ENCODE results near the gene MPHOSPH9.

Gene MPHOSPH9

DNA sequence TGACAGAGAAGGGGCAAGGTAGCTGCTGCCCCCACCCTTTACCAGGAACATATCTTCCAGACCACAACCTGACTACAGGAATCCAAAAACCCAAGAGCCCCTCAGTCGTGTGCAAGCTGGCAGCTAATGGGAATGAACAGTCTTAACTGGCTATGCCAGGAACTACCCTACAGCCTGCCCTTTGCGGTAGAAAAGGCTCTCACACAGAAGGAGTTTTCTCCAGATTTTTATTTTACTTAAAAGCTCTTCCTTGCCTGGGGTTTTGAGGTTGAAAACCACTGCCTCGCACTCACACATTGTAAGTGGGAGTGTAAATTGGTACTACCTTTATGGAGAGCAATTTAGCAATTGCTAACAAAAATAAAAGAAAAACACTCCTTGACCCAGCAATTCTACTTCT lies 110.3 kb downstream of the MPHOSPH9 start:
- no peak overlapping the region for H3K4me3 ChIP-seq (ENCODE audit: low read depth, low read length)
- TF ChIP-seq, protein P1, sequence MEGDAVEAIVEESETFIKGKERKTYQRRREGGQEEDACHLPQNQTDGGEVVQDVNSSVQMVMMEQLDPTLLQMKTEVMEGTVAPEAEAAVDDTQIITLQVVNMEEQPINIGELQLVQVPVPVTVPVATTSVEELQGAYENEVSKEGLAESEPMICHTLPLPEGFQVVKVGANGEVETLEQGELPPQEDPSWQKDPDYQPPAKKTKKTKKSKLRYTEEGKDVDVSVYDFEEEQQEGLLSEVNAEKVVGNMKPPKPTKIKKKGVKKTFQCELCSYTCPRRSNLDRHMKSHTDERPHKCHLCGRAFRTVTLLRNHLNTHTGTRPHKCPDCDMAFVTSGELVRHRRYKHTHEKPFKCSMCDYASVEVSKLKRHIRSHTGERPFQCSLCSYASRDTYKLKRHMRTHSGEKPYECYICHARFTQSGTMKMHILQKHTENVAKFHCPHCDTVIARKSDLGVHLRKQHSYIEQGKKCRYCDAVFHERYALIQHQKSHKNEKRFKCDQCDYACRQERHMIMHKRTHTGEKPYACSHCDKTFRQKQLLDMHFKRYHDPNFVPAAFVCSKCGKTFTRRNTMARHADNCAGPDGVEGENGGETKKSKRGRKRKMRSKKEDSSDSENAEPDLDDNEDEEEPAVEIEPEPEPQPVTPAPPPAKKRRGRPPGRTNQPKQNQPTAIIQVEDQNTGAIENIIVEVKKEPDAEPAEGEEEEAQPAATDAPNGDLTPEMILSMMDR (IDR thresholded peaks at IDR 0.05; ENCODE audit: borderline replicate concordance, insufficient read depth, low read depth, low read length) = no peak

DNA sequence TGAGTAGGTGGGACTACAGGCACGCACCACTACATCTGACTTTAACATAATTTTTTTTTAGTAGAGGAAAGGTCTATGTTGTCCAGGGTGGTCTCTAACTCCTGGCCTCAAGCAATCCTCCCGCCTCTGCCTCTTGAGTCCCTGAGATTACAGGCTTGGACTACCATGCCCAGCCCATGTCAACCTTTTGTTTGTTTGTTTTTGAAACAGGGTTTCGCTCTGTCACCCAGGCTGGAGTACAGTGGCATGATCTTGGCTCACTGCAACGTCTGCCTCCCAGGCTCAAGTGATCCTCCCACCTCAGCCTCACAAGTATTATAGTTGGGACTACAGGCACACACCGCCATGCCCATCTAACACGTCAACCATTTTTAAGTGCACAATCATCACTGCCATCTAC lies 111.3 kb downstream of the MPHOSPH9 start:
- TF ChIP-seq, protein P1 (IDR thresholded peaks at IDR 0.05; ENCODE audit: borderline replicate concordance, insufficient read depth, low read depth, low read length) = no peak
- no peak overlapping the region for H3K4me3 ChIP-seq (ENCODE audit: low read depth, low read length)

DNA sequence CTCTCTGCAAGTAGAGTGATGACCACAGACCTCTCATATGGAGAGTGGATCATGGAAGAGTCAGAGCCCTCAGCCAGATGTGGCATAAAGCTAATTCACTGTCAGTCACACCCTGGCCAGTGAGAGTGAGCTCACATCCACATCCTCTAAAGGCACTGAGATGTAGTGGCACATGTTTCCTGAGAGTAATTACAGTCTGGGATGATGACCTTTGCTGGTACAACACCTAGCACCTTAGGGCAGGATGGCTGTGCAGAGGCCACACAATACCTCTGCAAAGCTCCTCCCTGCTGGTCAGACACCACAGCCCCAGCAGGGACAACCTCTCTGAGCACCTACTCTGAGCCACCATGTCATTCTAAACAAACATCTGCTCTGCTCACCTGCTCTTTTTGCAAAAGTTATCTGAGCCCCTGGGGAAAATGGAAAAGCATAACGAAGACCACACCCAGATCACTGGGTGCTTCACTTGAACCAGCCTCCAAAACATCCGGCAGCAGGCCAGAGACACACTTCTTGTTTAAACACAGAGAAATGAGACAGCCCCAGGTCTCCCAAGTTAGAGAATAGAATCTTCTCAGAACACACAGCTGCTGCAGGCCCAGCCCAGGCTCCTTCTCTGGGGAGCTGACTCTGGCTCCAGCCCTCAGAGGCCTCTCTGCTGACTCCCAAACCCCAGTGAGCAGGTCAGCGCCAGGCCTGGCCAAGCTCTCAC lies 112.3 kb downstream of the MPHOSPH9 start:
- TF ChIP-seq, protein P1 (IDR thresholded peaks at IDR 0.05; ENCODE audit: borderline replicate concordance, insufficient read depth, low read depth, low read length) = no peak
- H3K4me3 ChIP-seq (ENCODE audit: low read depth, low read length) = no peak overlapping the region

DNA sequence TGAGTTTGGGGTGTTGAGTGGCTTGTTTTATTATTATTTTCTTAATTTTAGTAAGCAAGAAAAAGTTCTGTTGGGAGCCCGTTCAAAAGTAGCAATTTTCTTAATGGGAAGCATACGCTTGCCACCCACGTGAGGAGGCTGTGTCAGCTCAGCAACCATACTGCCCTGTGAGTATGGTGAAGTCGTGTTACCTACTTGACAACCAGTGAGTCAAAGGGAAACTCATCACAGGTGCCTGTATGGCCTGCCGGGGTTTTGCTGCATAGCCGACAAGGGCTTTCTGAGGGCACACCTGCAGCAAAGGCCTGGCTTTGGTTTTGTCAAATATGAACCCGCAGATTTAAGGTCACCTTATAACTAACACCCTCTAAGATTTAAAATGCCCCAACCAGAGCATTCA lies 113.1 kb downstream of the MPHOSPH9 start:
- no peak overlapping the region for H3K4me3 ChIP-seq (ENCODE audit: low read depth, low read length)
- TF ChIP-seq, protein P1 (IDR thresholded peaks at IDR 0.05; ENCODE audit: borderline replicate concordance, insufficient read depth, low read depth, low read length) = no peak

DNA sequence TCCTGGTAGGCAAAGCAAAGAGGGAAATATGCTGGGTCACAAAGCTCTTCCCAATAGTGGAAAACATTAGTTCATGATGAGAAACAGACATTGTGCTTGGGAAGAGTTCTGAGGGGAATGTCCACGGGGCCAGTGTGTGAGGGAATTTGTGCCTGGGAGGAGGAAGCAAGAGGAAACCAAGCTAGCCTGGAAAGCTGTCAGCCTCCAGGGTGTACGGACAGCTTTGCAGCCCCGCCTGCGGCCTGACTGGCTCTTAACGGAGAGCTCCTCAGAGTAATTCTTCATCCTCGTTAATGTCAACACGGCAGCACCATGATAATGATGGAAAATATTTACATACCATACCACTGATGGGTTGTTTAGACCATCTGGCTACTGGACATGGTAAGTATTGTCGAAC lies 114.4 kb downstream of the MPHOSPH9 start:
- TF ChIP-seq, protein P1 (IDR thresholded peaks at IDR 0.05; ENCODE audit: borderline replicate concordance, insufficient read depth, low read depth, low read length) = no peak
- no peak overlapping the region for H3K4me3 ChIP-seq (ENCODE audit: low read depth, low read length)

DNA sequence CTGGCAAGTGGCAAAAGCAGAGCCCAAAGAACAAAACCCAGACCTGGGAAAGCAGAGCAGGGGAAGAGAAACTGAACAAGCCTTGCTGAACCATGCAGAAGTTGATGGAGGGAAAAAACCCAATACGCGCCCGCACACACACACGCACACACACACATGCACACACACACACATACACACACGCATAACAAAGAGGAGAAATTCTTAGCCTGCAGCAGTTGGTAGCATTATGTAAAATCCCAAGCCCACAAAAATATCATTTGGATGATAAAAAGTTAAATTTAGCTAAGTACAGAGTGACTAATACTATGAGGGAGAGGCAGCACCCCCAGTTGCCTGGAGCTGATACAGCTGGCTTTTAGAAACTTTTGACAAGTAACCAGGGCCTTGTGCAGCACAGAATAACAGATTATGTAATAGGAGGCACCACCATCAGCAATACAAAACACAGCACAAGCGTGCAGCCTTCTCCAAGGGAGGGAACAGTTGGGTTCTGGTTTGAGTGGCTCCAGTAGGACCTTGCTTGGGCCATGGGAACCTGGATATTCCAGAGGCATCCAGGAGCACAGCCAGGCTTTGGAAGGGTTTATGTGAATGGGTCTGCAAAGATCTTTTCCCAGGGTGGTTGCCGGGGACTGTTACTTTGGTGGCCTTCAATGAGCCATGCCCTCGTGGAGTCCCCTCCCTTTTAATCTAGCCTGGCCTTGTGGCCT lies 117.4 kb downstream of the MPHOSPH9 start:
- H3K4me3 ChIP-seq (ENCODE audit: low read depth, low read length) = no peak overlapping the region
- TF ChIP-seq, protein P1 (IDR thresholded peaks at IDR 0.05; ENCODE audit: borderline replicate concordance, insufficient read depth, low read depth, low read length) = no peak

Data from GM12875 (cell line).